Prostate gland (tissue), 2 donors: Measurements from ENCODE around the gene CATSPER1.

Experiments used
- CTCF ChIP-seq, 4 experiments: fragments of 200-600 bp in 2 of 4; fragments of 450-650 bp in 2 of 4; sonication (generic) in 2 of 4; IDR thresholded peaks; 1 replicate in 3 of 4; 2 replicates in 1 of 4; pipeline ENCODE4 v1.5.1; 2016 to 2019; ENCODE audit warnings: antibody characterized with exemption in 4 of 4, mild to moderate bottlenecking in 2 of 4, moderate library complexity in 2 of 4
- POLR2A ChIP-seq: fragments of 450-650 bp; IDR thresholded peaks from one replicate; pipeline ENCODE4 v1.6.1; 2016; ENCODE audit warnings: antibody characterized with exemption, mild to moderate bottlenecking

GRCh38 chr11:66022401-66023185 is 3.7 kb downstream of the CATSPER1 start:
- TF ChIP-seq POLR2A (no peak), CTCF (IDR thresholded peaks at IDR 0.05) (peak; percentile 69 to 94 (median 82))
